A549 treated with Hydrocortisone at 1 μM for 4 hours (cell line): ENCODE data around the gene AGXT2. TPM values are rescaled to one million over a fixed set of nuclear protein-coding genes. Genes with fewer than 3 reads are reported as not detected.

Experiments
- total RNA-seq: library from RNA; stranded (reverse); fragments of 200-300 nt; extraction: Qiagen RNA extraction; gene quantifications from 5 replicates; pipeline ENCODE4 v1.2.3, GENCODE V29; 2022

The AGXT2 gene
- not detected in 5 replicates for total RNA-seq

DNA sequence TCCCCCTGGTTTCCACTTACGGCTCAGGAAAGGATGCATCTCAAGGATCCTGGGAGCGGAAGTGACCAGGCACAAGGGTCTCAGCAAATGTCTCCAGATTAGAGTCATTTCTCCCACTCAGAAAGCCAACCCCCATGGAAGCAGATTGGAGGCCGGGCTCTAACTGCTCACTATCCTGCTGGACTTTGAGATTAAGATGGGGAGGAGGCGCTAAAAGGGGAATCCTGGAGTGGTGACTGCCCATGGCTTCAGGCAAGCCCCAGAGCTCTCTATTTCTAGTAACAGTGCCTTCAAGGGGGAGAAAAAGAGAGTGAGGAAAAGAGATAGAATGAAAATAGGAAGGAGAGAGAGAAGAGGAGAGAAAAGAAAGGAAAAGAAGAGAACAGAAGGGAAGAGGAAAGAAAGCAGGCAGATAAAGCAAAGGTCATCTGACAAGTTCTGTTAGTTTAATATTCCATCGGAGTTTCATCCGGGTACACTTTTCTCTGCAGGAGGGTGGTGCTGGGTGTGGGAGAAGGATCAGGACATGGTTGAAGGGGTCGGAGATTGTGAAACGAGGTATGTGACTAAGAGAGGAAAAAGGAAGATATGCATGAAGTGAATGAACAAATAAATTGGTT is at the start of gene AGXT2:
Gene AGXT2 (minus strand): TSS at position 165 of the 620 bp plus-strand sequence. CDS start 57 bp downstream, at position 108.

Other genes starting within 250 kb of the AGXT2 start
- 0.03 to 0.21 TPM (median 0.12 TPM) in 5 replicates for gene TTC23L, start 208.8 kb downstream of the AGXT2 start, total RNA-seq
- gene RAD1, start 132.4 kb downstream of the AGXT2 start, total RNA-seq: 30.3 to 40.7 TPM (median 31.8 TPM) in 5 replicates
- gene BRIX1, start 132.2 kb downstream of the AGXT2 start, total RNA-seq: 47.8 to 54.9 TPM (median 53.9 TPM) in 5 replicates
- 21.5 to 31.8 TPM (median 24.2 TPM) in 5 replicates for gene DNAJC21, start 118.4 kb downstream of the AGXT2 start, total RNA-seq
- 0.02 to 0.10 TPM (median 0.05 TPM) in 5 replicates for gene PRLR, start 182.5 kb upstream of the AGXT2 start, total RNA-seq